BLaER1 (cell line): ENCODE results near the gene TENT5C.

ENCODE experiments used
- H3K27ac ChIP-seq: shearing (Covaris generic); formaldehyde crosslinking; 2 replicates; pipeline ENCODE4 v1.8.1; 2022
- H3K27me3 ChIP-seq: shearing (Covaris generic); formaldehyde crosslinking; 2 replicates; pipeline ENCODE4 v1.8.1; 2022
- H3K36me3 ChIP-seq: shearing (Covaris generic); formaldehyde crosslinking; 2 replicates; pipeline ENCODE4 v1.8.1; 2022
- H3K4me1 ChIP-seq: shearing (Covaris generic); formaldehyde crosslinking; 2 replicates; pipeline ENCODE4 v1.8.1; 2022
- H3K4me2 ChIP-seq: shearing (Covaris generic); formaldehyde crosslinking; 2 replicates; pipeline ENCODE4 v1.8.1; 2022
- H3K4me3 ChIP-seq: shearing (Covaris generic); formaldehyde crosslinking; 2 replicates; pipeline ENCODE4 v1.8.1; 2022
- H3K9ac ChIP-seq: shearing (Covaris generic); formaldehyde crosslinking; 2 replicates; pipeline ENCODE4 v1.8.1; 2022
- H3K9me3 ChIP-seq: shearing (Covaris generic); formaldehyde crosslinking; 2 replicates; pipeline ENCODE4 v1.8.1; 2022
- H4K20me1 ChIP-seq: shearing (Covaris generic); formaldehyde crosslinking; 2 replicates; pipeline ENCODE4 v1.8.1; 2022
- Cebpa-rat ChIP-seq: shearing (Covaris generic); IDR thresholded peaks from 2 replicates; pipeline ENCODE4 v1.8.1; 2022

Gene TENT5C

DNA sequence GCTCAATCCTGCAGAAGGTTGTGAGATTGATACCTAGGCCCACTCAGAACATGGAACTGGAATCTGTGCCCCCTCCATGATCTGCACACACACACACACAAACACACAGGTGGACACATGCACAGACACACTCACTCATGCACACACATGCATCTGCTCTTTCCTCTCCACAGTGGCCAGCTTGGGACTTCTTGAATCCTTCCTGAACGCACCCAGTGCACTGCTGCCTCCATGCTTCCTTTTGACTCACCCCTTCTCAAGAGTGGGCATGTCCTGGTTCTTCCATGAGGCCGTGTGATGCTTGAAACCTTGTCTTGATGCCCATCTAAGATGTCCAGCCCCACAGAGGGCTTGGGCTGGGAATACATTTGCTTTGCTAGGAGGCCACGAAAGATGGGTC, 25.4 kb upstream of the TENT5C start:
- Histone ChIP-seq H3K9me3 (no peaks in the 10 kb centered on the region), H3K36me3 (no peaks in the 10 kb centered on the region), H4K20me1 (no peaks in the 10 kb centered on the region), H3K4me1 (no peaks in the 10 kb centered on the region), H3K4me2 (no peak overlapping the region), H3K9ac (no peak overlapping the region), H3K27ac (no peak overlapping the region), H3K27me3 (no peaks in the 10 kb centered on the region), H3K4me3 (no peak overlapping the region)
- TF ChIP-seq Cebpa-rat = no peak

DNA sequence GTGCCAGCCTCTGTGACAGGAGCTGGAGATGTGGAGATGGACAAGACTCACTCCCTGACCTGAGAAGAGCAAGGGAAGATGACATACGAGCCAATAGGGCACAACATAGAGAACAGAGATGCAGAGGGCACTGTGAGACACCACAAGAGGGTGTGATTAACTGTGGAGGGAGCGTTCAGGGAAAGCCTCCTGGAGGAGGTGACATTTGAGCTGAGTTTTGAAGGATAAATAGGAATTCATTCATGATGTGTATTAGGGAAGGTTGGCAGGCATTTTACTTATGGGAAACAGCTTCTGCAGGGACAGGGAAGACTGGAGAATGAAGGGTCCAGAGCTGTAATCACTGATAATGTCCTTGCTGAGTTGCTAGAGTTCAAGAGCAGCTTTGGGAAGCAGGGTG, 25.0 kb upstream of the TENT5C start:
- H3K27ac ChIP-seq = no peak overlapping the region

DNA sequence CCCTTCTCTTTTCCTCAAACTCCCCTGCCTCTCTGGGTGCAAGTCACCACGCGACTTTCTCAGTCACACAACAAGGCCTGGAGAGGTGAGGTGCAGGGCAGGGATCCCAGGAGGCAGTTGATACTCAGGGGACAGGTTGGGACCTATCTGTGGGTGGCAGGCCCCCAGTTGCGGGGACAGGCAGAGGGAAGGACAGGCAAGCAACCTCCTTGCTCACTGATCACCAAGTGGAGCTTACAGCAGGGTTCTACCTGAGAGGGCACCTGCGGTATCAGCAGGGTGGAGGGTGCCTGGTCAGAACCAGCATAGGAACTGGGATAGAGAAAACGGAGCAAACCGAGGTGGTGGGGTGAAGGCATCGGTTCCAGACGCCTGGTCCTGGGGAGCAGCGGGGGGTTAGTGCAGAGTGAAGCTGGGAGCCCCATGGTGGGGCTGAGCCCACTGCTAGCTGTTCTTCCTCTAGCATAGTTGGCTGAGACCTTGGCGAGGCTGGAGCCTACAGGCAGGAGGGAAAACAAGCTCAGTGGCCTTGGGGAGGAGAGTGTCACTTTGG, 24.4 kb upstream of the TENT5C start:
- no peak overlapping the region for H3K27ac ChIP-seq
- no peak overlapping the region for H3K9ac ChIP-seq
- no peaks in the 10 kb centered on the region for H3K4me1 ChIP-seq
- no peaks in the 10 kb centered on the region for H3K9me3 ChIP-seq
- H3K4me3 ChIP-seq = no peak overlapping the region
- no peak overlapping the region for H3K4me2 ChIP-seq
- no peaks in the 10 kb centered on the region for H4K20me1 ChIP-seq
- no peak for TF ChIP-seq Cebpa-rat
- H3K36me3 ChIP-seq = no peaks in the 10 kb centered on the region
- no peaks in the 10 kb centered on the region for H3K27me3 ChIP-seq

More for the DNA sequence above, 25.0 kb upstream of the TENT5C start:
- Histone ChIP-seq H3K4me3 (no peak overlapping the region), H3K36me3 (no peaks in the 10 kb centered on the region), H3K27me3 (no peaks in the 10 kb centered on the region), H3K4me2 (no peak overlapping the region), H3K4me1 (no peaks in the 10 kb centered on the region), H3K9ac (no peak overlapping the region), H3K9me3 (no peaks in the 10 kb centered on the region), H4K20me1 (no peaks in the 10 kb centered on the region)
- TF ChIP-seq Cebpa-rat = no peak

DNA sequence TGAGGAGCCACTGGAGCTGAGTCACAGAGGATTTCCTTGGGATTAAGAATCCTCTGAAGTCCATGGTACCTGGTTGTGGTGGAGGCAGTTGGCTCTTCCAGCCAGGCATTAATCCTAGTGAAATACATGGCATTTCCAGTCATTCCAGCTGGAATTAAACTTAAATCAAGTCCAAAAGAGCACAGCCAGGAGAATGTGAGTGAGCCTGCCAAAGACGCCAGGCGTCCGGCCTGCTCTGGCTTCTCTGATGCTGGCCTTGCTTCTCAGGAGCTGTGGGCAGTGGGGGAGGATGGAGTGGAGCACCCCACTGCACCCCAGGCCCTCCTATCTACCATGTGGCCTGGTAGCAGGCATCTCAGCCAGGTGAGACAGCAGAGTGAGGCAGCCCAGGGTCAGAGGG, 23.4 kb upstream of the TENT5C start:
- TF ChIP-seq Cebpa-rat = no peak
- no peaks in the 10 kb centered on the region for H3K9me3 ChIP-seq
- no peak overlapping the region for H3K27ac ChIP-seq
- no peak overlapping the region for H3K9ac ChIP-seq
- no peak overlapping the region for H3K4me3 ChIP-seq
- H3K4me1 ChIP-seq = no peaks in the 10 kb centered on the region
- H3K4me2 ChIP-seq = no peak overlapping the region
- H4K20me1 ChIP-seq = no peaks in the 10 kb centered on the region
- no peaks in the 10 kb centered on the region for H3K27me3 ChIP-seq
- H3K36me3 ChIP-seq = no peaks in the 10 kb centered on the region

DNA sequence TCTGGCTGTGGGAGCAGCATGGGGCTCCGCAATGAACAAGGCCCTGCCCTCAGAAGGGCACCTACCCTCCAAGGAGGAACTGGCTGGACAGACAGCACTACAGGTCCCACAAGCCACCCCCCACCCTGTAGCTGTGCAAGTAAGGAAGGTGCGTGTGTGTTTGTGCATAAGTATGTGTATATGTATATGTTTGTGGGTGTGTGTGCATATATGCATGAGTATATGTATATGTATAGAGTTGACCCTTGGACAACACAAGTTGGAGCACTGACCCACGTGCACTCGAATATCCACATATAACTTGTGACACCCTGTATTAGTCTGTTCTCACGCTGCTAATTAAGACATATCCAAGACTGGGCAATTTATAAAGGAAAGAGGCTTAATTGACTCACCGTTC, 22.6 kb upstream of the TENT5C start:
- Histone ChIP-seq H3K4me1 (no peaks in the 10 kb centered on the region), H3K9me3 (no peaks in the 10 kb centered on the region), H3K4me3 (no peak overlapping the region), H3K27me3 (no peaks in the 10 kb centered on the region), H3K4me2 (no peak overlapping the region), H3K9ac (no peak overlapping the region), H3K27ac (no peak overlapping the region), H4K20me1 (no peaks in the 10 kb centered on the region), H3K36me3 (no peaks in the 10 kb centered on the region)
- TF ChIP-seq Cebpa-rat = no peak

DNA sequence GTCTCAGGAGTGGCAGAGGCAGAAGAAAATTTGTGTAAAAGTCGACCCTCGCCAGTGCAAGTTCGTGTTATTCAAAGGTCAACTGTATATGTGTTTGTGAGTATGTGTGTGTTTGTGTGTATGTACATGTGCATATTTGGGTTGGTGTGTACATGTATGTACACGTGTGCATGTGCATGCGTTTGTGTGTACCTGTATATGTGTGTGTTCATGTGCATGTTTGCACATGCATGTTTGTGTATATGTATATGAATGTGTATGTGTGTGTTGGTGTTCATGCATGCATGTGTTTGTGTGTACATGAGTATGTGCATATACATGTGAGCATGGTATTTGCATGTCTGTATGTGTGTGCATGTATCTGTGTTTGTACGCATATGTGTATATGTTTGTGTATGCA, 21.7 kb upstream of the TENT5C start:
- Histone ChIP-seq H3K9ac (no peak overlapping the region), H4K20me1 (no peaks in the 10 kb centered on the region), H3K36me3 (no peaks in the 10 kb centered on the region), H3K27me3 (no peaks in the 10 kb centered on the region), H3K4me1 (no peaks in the 10 kb centered on the region), H3K9me3 (no peaks in the 10 kb centered on the region), H3K4me3 (no peak overlapping the region), H3K27ac (no peak overlapping the region), H3K4me2 (no peak overlapping the region)
- TF ChIP-seq Cebpa-rat = no peak

DNA sequence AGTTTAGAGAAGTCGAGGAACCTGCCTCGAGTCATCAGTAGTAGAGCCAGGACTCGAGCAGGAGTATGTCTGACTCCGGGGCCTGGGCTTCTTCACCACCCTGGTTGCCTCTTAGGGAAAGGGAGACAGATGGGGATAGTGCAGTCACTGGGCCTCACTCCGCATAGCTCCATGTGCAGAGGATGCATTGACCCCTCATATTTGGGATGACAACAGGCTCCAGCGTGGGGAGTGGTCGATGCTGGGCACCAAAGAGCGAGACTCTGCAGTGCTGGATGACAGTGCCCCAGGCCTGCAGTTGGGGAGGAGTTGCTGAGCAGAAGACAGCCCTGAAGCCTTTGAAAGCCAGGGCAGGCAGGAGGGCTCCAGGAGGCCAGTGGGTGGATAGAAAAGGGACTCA, 20.8 kb upstream of the TENT5C start:
- Histone ChIP-seq H3K27ac (no peak overlapping the region), H3K4me2 (no peak overlapping the region), H3K4me1 (no peaks in the 10 kb centered on the region), H3K4me3 (no peak overlapping the region), H3K36me3 (no peaks in the 10 kb centered on the region), H3K9ac (no peak overlapping the region), H3K9me3 (no peaks in the 10 kb centered on the region), H4K20me1 (no peaks in the 10 kb centered on the region), H3K27me3 (no peaks in the 10 kb centered on the region)
- no peak for TF ChIP-seq Cebpa-rat

DNA sequence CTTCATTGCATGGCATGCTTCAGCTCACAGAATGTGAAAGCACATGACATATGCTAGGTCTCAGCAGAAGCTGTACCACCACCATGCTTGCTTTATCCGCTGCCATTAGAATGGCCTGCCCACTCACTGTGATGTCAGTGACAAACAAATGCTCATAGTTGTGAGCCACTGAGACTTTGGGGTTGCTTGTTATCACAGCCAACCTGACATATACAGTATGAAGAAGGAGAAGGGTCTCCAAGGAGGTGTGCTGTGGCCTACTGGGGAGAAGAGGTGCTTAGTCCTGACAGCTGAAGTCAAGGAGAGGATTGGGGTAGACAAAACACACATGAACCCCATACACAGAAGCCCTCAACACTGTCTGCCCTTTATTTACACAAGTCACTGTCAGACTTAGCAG, 19.5 kb upstream of the TENT5C start:
- no peaks in the 10 kb centered on the region for H3K36me3 ChIP-seq
- no peaks in the 10 kb centered on the region for H4K20me1 ChIP-seq
- H3K9me3 ChIP-seq = no peaks in the 10 kb centered on the region
- no peaks in the 10 kb centered on the region for H3K4me1 ChIP-seq
- TF ChIP-seq Cebpa-rat = no peak
- H3K4me3 ChIP-seq = no peak overlapping the region
- H3K27me3 ChIP-seq = no peaks in the 10 kb centered on the region
- no peak overlapping the region for H3K4me2 ChIP-seq
- H3K9ac ChIP-seq = no peak overlapping the region
- no peak overlapping the region for H3K27ac ChIP-seq

DNA sequence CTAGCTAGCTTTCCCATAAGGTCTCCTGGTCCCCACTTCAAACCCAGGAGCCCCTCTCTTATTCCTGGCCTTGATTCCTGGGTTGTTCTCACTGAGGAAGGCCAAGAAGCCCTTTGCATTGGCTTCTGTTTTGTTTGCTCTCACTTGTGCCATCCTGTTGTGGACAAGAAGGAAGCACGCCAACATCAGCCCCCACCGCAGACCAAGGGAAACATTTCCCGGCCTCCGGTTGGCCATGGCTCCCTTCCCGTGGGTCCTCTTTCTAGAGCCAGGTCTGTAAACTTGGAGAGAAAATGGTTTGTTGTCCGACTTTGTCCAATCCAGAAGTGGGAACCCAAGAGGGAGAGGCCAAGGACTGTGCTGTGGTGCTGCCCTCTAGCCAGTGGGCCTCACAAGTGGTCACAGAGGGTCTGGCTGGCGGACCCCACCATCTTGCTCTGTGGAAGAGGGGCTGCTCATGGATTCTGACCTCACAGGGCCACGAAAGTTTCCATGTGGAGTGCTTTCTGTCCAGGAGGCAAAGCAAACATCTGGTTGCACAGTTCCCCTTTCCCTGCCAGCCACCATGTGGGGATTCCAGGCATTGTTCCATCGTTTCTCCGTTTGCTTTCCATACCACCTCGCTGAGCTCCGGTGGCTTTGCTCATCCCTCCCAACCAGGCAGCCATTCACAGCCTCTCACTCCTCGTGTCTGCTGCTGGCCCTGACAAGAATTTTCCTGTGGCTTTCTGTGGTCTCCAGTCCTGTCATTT, 18.9 kb upstream of the TENT5C start:
- no peaks in the 10 kb centered on the region for H3K27me3 ChIP-seq
- no peak overlapping the region for H3K4me2 ChIP-seq
- H3K27ac ChIP-seq = no peak overlapping the region
- H3K4me3 ChIP-seq = no peak overlapping the region
- H3K9me3 ChIP-seq = no peaks in the 10 kb centered on the region
- no peaks in the 10 kb centered on the region for H3K4me1 ChIP-seq
- H3K36me3 ChIP-seq = no peaks in the 10 kb centered on the region
- no peaks in the 10 kb centered on the region for H4K20me1 ChIP-seq
- no peak overlapping the region for H3K9ac ChIP-seq
- no peak for TF ChIP-seq Cebpa-rat

DNA sequence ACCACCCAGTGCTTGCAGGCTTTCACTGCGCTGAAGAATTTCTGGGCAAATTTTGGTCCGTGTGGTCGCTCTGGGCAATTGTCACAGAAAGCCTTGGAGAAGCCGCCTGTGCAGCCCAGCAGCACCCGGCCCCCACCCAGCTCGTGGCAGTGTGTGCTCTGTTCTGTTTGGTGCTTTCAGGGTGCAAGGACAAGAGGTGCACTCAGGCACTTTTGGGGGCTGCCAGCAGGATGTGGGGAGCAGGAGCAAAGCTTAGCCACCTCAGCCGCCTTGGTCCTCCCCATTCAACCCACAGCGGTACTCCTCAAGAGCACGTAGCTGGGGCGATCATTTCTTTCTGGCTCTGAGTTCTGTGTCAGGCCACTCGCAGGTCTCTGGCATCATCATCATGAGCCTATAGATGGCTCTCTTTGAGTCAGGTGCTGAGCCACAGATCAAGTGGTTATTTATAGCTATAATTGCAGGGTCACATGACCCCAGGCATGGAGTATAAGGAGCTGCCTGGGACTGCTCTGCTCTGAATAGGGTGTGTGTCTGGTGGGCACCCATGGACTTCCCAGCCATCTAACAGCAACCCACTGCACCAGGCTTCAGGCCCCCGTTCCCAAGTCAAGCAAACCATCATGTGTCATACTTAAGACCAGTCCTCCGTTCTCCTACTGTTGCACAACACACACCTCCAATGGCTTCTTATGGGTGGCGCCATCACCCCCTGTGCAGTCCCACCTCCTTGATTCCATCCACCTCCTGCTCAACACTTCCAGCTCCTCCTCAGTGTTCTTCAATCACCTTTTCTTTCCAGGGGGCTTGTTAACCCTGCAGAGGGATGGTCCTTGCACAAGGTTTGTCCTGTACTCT, 18.1 kb upstream of the TENT5C start:
- no peak overlapping the region for H3K9ac ChIP-seq
- H3K4me2 ChIP-seq = no peak overlapping the region
- no peaks in the 10 kb centered on the region for H4K20me1 ChIP-seq
- no peak for TF ChIP-seq Cebpa-rat
- H3K36me3 ChIP-seq = no peaks in the 10 kb centered on the region
- no peaks in the 10 kb centered on the region for H3K4me1 ChIP-seq
- no peak overlapping the region for H3K27ac ChIP-seq
- H3K4me3 ChIP-seq = no peak overlapping the region
- H3K9me3 ChIP-seq = no peaks in the 10 kb centered on the region
- H3K27me3 ChIP-seq = no peaks in the 10 kb centered on the region
